Neutrophil (primary cell): ENCODE results near the gene ANGPTL8.

Experiments used
- H3K27ac ChIP-seq: fragments of 200-600 bp; sonication (generic); 2 replicates; pipeline ENCODE4 v1.5.1; 2016; ENCODE audit warnings: mild to moderate bottlenecking, moderate library complexity
- H3K27me3 ChIP-seq: fragments of 200-600 bp; sonication (generic); 2 replicates; pipeline ENCODE4 v1.6.0; 2016; ENCODE audit warnings: mild to moderate bottlenecking
- H3K36me3 ChIP-seq: fragments of 200-600 bp; sonication (generic); 2 replicates; pipeline ENCODE4 v1.5.1; 2017
- H3K4me1 ChIP-seq, 2 experiments: fragments of 200-600 bp in 1 of 2; sonication (generic) in 1 of 2; 1 replicate in 1 of 2; 2 replicates in 1 of 2; pipeline versions ENCODE4 v1.5.1 to v1.6.1; 2013 to 2016; ENCODE audit warnings: low read depth in 1 of 2, low read length in 1 of 2, mild to moderate bottlenecking in 1 of 2, moderate library complexity in 1 of 2; ENCODE audit not compliant: control insufficient read depth in 1 of 2, insufficient read depth in 1 of 2
- H3K4me3 ChIP-seq, 2 experiments: fragments of 200-600 bp in 1 of 2; sonication (generic) in 1 of 2; 1 replicate in 1 of 2; 2 replicates in 1 of 2; pipeline ENCODE4 v1.5.1; 2013 to 2016; ENCODE audit warnings: low read depth in 1 of 2, low read length in 1 of 2, mild to moderate bottlenecking in 1 of 2, moderate library complexity in 1 of 2
- H3K9me3 ChIP-seq: fragments of 200-600 bp; sonication (generic); 2 replicates; pipeline ENCODE4 v1.5.1; 2016
- CTCF ChIP-seq: fragments of 200-600 bp; sonication (generic); IDR thresholded peaks from 2 replicates; pipeline ENCODE4 v1.5.1; 2016; ENCODE audit warnings: antibody characterized with exemption

Gene ANGPTL8

GRCh38 chr19:11265785-11266236 lies 26.4 kb downstream of the ANGPTL8 start:
- Histone ChIP-seq H3K36me3 (no peaks in the 10 kb centered on the region), H3K27ac (no peak overlapping the region), H3K4me1 (peaks cover 0 to 2% of the 10 kb centered on the region in 2 experiments), H3K9me3 (no peaks in the 10 kb centered on the region), H3K4me3 (no peak overlapping the region), H3K27me3 (peaks cover 96% of the 10 kb centered on the region)
- TF ChIP-seq CTCF, result no peak

GRCh38 chr19:11267316-11268085 lies 28.1 kb downstream of the ANGPTL8 start:
- H3K27me3 ChIP-seq, result peaks cover 83% of the 10 kb centered on the region
- no peak overlapping the region for H3K4me3 ChIP-seq
- TF ChIP-seq CTCF, result no peak

GRCh38 chr19:11268783-11269267 lies 29.4 kb downstream of the ANGPTL8 start:
- no peak overlapping the region for H3K27ac ChIP-seq
- no peaks in the 10 kb centered on the region for H3K4me1 ChIP-seq
- H3K4me3 ChIP-seq, result no peak overlapping the region
- peaks cover 81% of the 10 kb centered on the region for H3K27me3 ChIP-seq
- no peaks in the 10 kb centered on the region for H3K9me3 ChIP-seq
- TF ChIP-seq CTCF, result no peak
- no peaks in the 10 kb centered on the region for H3K36me3 ChIP-seq

More at GRCh38 chr19:11267316-11268085, 28.1 kb downstream of the ANGPTL8 start:
- no peaks in the 10 kb centered on the region for H3K9me3 ChIP-seq
- no peaks in the 10 kb centered on the region for H3K36me3 ChIP-seq
- no peak overlapping the region for H3K27ac ChIP-seq
- peaks cover 0 to 2% of the 10 kb centered on the region in 2 experiments for H3K4me1 ChIP-seq

- Histone ChIP-seq H3K27me3 (peaks cover 81% of the 10 kb centered on the region), H3K27ac (no peak overlapping the region), H3K4me3 (no peak overlapping the region), H3K36me3 (no peaks in the 10 kb centered on the region), H3K4me1 (no peaks in the 10 kb centered on the region), H3K9me3 (no peaks in the 10 kb centered on the region)
- TF ChIP-seq CTCF, result no peak
These were observed 30.0 kb downstream of the ANGPTL8 start for GRCh38 chr19:11269408-11269807.

GRCh38 chr19:11273296-11273695 lies 33.9 kb downstream of the ANGPTL8 start:
- H3K4me3 ChIP-seq, result no peak overlapping the region
- no peaks in the 10 kb centered on the region for H3K36me3 ChIP-seq
- no peaks in the 10 kb centered on the region for H3K9me3 ChIP-seq
- H3K27ac ChIP-seq, result no peak overlapping the region
- no peaks in the 10 kb centered on the region for H3K4me1 ChIP-seq
- no peak for TF ChIP-seq CTCF
- H3K27me3 ChIP-seq, result peaks cover 77% of the 10 kb centered on the region
